ENCODE data around the gene SRPK3. TPM values are rescaled to one million over a fixed set of nuclear protein-coding genes. Genes with fewer than 3 reads are reported as not detected.

Gene SRPK3
- total RNA-seq, 3 donors from 2014 or later (not counting 1 experiment from before 2014, with no cell fraction given): not detected

DNA sequence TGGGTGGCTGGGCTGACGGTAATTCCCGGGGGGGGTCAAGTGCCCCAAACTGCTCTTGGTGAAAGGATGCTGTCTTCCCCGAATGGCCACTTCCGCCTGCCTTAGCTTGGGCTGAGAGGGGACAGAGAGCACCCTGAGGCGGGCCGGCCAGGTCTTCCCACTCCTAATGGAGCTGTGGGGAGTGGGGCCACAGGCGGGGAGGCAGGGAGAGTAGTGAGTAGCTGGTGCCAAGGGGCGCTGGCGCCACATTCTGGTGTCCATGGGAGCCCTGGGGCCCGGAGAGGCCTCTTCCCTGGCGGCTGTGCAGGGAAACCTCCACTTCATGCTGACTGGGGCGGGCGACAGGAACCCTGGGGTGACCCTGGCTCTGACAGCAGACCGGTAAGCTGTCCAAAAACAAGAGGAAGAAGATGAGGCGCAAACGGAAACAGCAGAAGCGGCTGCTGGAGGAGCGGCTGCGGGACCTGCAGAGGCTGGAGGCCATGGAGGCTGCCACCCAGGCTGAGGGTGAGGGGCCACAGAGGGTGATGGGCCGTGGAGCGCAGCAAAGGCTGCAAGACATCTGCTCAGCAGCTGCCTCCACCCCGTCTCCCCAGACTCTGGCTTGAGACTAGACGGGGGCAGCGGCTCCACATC, 2.7 kb downstream of the SRPK3 start:
- Histone ChIP-seq H3K4me1 (ENCODE audit: control insufficient read depth, insufficient read depth, low read length) (peaks cover 12% of the 10 kb centered on the region), H3K9me3 (ENCODE audit: control insufficient read depth, insufficient read depth, low read length) (no peaks in the 10 kb centered on the region), H3K4me3 (ENCODE audit: low read length) (no peak overlapping the region), H3K36me3 (ENCODE audit: control insufficient read depth, insufficient read depth, low read length) (peaks cover 8% of the 10 kb centered on the region), H3K27me3 (ENCODE audit: control insufficient read depth, insufficient read depth, low read length) (peaks cover 2% of the 10 kb centered on the region), H3K27ac (ENCODE audit: low read length) (no peak overlapping the region)
- 73% methylated on average over 23 of the region's 24 CpGs for WGBS (ENCODE audit: insufficient coverage)
- Mint-ChIP-seq H3K4me3 (no peak overlapping the region), H3K4me1 (peaks cover 0 to 9% of the 10 kb centered on the region in 2 donors), H3K27ac (no peak overlapping the region), H3K9me3 (no peaks in the 10 kb centered on the region), H3K36me3 (no peaks in the 10 kb centered on the region), H3K27me3 (ENCODE audit: low read depth in 2 of 2) (peaks cover 9% of the 10 kb centered on the region in 2 donors)
- DNase-seq: no peak
- intact Hi-C loops (cut with micrococcal nuclease): no loop called here
- no peak for ATAC-seq
- no peak for TF ChIP-seq CTCF (IDR thresholded peaks at IDR 0.05)

- Histone ChIP-seq H3K4me1 (ENCODE audit: control insufficient read depth, insufficient read depth, low read length) (peaks cover 12% of the 10 kb centered on the region), H3K4me3 (ENCODE audit: low read length) (no peak overlapping the region), H3K27me3 (ENCODE audit: control insufficient read depth, insufficient read depth, low read length) (peaks cover 2% of the 10 kb centered on the region), H3K27ac (ENCODE audit: low read length) (no peak overlapping the region), H3K36me3 (ENCODE audit: control insufficient read depth, insufficient read depth, low read length) (peaks cover 12% of the 10 kb centered on the region), H3K9me3 (ENCODE audit: control insufficient read depth, insufficient read depth, low read length) (no peaks in the 10 kb centered on the region)
- H3K36me3 Mint-ChIP-seq: no peaks in the 10 kb centered on the region
- DNase-seq: no peak
- no peak overlapping the region for H3K27ac Mint-ChIP-seq
- intact Hi-C loops (cut with micrococcal nuclease): no loop called here
- ATAC-seq: no peak
- TF ChIP-seq CTCF (IDR thresholded peaks at IDR 0.05): no peak
- H3K27me3 Mint-ChIP-seq (ENCODE audit: low read depth in 2 of 2): peaks cover 9% of the 10 kb centered on the region in 2 donors
- no peaks in the 10 kb centered on the region for H3K9me3 Mint-ChIP-seq
- H3K4me3 Mint-ChIP-seq: no peak overlapping the region
- 93% methylated on average over 25 of the region's 27 CpGs for WGBS (ENCODE audit: insufficient coverage)
- peaks cover 0 to 9% of the 10 kb centered on the region in 2 donors for H3K4me1 Mint-ChIP-seq
Observed at GRCh38 chrX:153784325-153784967, 3.6 kb downstream of the SRPK3 start.

GRCh38 chrX:153786669-153787068, 5.8 kb downstream of the SRPK3 start:
- H3K36me3 Mint-ChIP-seq: no peaks in the 10 kb centered on the region
- H3K27ac Mint-ChIP-seq: no peak overlapping the region
- H3K4me3 Mint-ChIP-seq: no peak overlapping the region
- ATAC-seq: no peak
- H3K27me3 Mint-ChIP-seq (ENCODE audit: low read depth in 2 of 2): no peaks in the 10 kb centered on the region
- no peaks in the 10 kb centered on the region for H3K27me3 ChIP-seq (ENCODE audit: control insufficient read depth, insufficient read depth, low read length)
- intact Hi-C loops (cut with micrococcal nuclease): no loop called here
- H3K9me3 ChIP-seq (ENCODE audit: control insufficient read depth, insufficient read depth, low read length): no peaks in the 10 kb centered on the region
- no peaks in the 10 kb centered on the region for H3K4me1 ChIP-seq (ENCODE audit: control insufficient read depth, insufficient read depth, low read length)
- peaks cover 15% of the 10 kb centered on the region for H3K36me3 ChIP-seq (ENCODE audit: control insufficient read depth, insufficient read depth, low read length)
- no peaks in the 10 kb centered on the region for H3K4me1 Mint-ChIP-seq
- no peak for DNase-seq
- 97% methylated on average over 15 of the region's 15 CpGs for WGBS (ENCODE audit: insufficient coverage)
- H3K27ac ChIP-seq (ENCODE audit: low read length): no peak overlapping the region
- H3K9me3 Mint-ChIP-seq: no peaks in the 10 kb centered on the region
- no peak overlapping the region for H3K4me3 ChIP-seq (ENCODE audit: low read length)
- no peak for TF ChIP-seq CTCF (IDR thresholded peaks at IDR 0.05)
